DOHH2 (cell line): Measurements from ENCODE around the gene SLC22A2.

Experiments
- CTCF ChIP-seq: fragments of 200-600 bp; sonication (generic); IDR thresholded peaks from one replicate; pipeline ENCODE4 v1.5.1; 2014; ENCODE audit warnings: antibody characterized with exemption, mild to moderate bottlenecking, low read depth, low read length; ENCODE audit not compliant: poor library complexity, severe bottlenecking
- EZH2phosphoT487 ChIP-seq: fragments of 200-600 bp; sonication (generic); IDR thresholded peaks from 2 replicates; pipeline ENCODE4 v1.6.1; 2017; ENCODE audit warnings: borderline replicate concordance, mild to moderate bottlenecking, antibody characterized with exemption, low read length, moderate library complexity, mixed read lengths

- TF ChIP-seq CTCF (no peak), EZH2phosphoT487 (no peak)
These were observed 2.3 kb upstream of the SLC22A2 start for GRCh38 chr6:160260803-160261450.
